GM12891 (cell line): ENCODE measurements around the gene CD300LG.
"Not testable (repeated sequence)": the region's sequence is repeated elsewhere in the genome, so short reads cannot be mapped to it uniquely, and the experiment has no call there.

Source experiments
- DNase-seq: peaks from one replicate; pipeline ENCODE4 v3.0.0; 2011; ENCODE audit warnings: low spot score; ENCODE audit not compliant: insufficient read length
- FAIRE-seq: peaks from 2 replicates; lab custom pipeline; 2011; peaks lifted over from hg19 to GRCh38; lab: Jason Lieb, UNC
- PAX5 ChIP-seq: IDR thresholded peaks from 2 replicates; pipeline ENCODE4 v1.6.1; 2011; ENCODE audit warnings: low read length, moderate library complexity, mild to moderate bottlenecking; ENCODE audit not compliant: insufficient read depth, severe bottlenecking
- POLR2A ChIP-seq: IDR thresholded peaks from 2 replicates; pipeline ENCODE4 v1.6.1; 2011; ENCODE audit warnings: low read depth, low read length, control low read depth
- POLR2AphosphoS5 ChIP-seq: IDR thresholded peaks from 2 replicates; pipeline ENCODE4 v1.6.1; 2011; ENCODE audit warnings: low read depth, low read length, control low read depth
- POU2F2 ChIP-seq: IDR thresholded peaks from 2 replicates; pipeline ENCODE4 v1.6.1; 2011; ENCODE audit warnings: low read depth, mild to moderate bottlenecking, control low read depth, low read length, moderate library complexity
- SPI1 ChIP-seq: IDR thresholded peaks from 2 replicates; pipeline ENCODE4 v1.6.1; 2011; ENCODE audit warnings: low read depth, low read length, control low read depth
- TAF1 ChIP-seq: IDR thresholded peaks from 2 replicates; pipeline ENCODE4 v1.6.1; 2011; ENCODE audit warnings: low read depth, low read length, control low read depth

The CD300LG gene

DNA sequence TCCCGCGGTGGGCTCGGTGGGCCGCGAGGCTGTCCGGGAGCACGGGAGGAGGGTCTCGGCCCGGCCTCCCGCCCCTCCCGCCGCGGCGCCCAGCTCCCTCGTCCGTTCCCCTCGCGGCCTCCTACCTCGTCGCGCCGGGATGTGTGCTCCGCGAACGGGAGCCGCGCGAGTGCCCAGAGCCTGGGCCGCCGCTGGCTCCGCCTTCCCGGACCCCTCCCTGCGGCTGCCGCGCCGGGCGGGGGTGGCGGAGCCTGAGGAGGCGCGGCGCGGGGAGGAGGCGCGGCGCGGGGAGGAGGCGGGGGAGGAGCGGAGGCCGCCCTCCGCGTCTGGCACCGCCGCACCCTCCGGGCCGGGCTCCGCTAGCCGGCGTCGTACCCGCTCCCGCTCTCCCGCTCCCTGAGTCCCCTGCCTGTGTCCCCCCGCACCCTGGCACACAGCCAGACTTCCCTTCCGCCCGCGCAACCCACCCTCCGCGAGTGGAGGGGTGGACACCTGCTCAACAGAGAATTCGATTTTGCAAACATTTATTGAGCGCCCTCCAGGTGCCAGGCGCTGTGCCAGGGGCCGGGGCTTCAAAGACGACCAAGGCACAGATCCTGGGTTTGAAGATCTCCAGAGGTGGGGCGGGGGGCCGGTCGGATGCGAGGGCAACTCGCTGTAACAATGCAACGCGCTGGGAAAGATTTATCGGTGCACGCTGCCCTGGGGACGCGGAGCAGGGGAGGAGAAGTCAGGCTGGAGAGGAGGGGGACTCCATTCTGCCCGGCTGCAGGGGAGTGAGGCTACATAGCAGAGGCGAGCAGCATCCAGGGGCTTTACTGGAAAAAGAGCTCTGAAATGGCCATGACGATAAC, 13.8 kb upstream of the CD300LG start, which contains the start of gene MPP3:
Gene MPP3, minus strand, starts transcription at position 171 of the 854 bp plus-strand sequence. CDS start 1,240 bp downstream, outside the sequence.
- DNase-seq (no peak), FAIRE-seq (no peak)
- TF ChIP-seq POLR2A (no peak), TAF1 (no peak), SPI1 (no peak)

DNA sequence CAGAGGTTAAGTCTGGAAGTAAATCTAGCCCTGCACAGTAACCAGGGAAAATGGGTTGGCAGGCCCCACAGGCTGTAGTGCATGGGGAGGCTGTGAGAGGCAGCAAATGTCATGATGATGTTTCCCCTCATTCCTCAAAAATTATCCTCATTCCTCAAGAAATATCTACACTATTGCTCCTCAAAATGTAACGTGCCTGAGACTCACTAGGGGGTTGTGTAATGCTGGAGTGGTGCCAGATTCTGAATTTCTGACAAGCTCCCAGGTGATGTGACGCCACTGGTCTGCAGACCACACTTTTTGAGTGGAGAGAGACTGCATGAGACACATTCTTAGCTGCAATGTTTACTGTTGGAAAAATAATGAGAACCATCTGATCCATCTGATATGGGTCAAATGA, 12.9 kb upstream of the CD300LG start:
- DNase-seq (no peak), FAIRE-seq (no peak)
- no peak for TF ChIP-seq POLR2AphosphoS5
- no peak for TF ChIP-seq POU2F2
- TF ChIP-seq TAF1 = no peak
- no peak for TF ChIP-seq SPI1
- no peak for TF ChIP-seq POLR2A
- TF ChIP-seq PAX5 = no peak

DNA sequence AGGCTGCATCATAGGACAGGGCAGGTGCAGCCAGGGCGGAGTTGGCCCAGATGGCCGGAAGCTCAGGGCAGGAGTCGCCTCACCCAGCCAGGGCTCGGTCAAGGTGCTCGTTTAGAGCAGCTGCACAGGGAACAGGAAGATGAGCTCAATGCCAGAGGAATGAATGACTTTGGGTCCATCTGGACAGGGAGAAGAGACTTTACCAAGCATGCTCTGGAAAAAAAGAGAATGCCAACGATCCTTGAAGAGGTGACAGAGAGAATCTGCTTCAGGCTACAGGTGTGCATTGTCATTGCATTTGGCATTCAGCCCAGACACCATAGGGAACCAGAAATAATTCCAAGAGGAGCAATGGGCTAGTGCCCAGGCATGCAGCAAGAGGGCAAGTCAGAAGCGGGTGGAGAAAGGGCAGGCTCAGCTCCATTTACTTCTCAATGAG, 7.3 kb upstream of the CD300LG start:
- DNase-seq (no peak), FAIRE-seq (no peak)
- no peak for TF ChIP-seq SPI1
- TF ChIP-seq POLR2A = no peak
- TF ChIP-seq TAF1 = no peak
- no peak for TF ChIP-seq POLR2AphosphoS5
- TF ChIP-seq POU2F2 = no peak
- no peak for TF ChIP-seq PAX5

DNA sequence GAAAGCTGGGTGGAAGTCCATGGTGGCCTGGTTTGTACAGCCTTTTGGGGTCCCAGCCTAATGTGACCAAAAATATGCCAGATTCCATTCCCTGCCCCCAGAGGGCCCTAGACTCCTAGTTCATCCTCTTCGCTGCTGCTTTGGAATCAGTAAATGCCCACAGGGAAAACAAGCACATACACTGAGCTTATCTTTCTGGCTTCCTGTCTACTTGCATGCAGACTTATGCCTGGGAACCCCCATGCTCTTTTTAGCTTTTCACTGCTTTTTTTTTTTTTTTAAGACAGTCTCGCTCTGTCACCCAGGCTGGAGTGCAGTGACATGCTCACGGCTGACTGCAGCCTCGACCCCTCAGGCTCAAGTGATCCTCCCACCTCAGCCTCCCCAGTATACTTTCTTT, 6.2 kb upstream of the CD300LG start:
- no peak for FAIRE-seq
- TF ChIP-seq TAF1 (no peak), SPI1 (no peak), POLR2AphosphoS5 (no peak), PAX5 (no peak), POU2F2 (no peak), POLR2A (no peak)
- DNase-seq = no peak

DNA sequence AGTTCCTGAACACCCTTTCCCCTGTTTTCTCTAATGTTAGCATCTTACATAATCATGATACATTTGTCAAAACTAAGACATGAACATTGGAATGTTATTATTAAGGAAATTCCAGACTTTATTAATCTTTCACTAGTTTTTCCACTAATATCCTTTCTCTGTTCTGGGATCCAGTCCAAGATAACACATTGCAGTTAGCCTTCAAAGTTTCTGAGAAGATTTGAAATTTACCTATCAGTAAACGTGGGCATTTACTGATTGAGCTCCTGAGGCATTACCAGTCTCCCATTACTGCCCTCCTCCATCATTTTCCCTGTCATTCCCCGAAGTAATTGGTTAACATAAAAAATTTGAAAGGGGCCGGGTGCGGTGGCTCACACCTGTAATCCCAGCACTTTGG, 5.7 kb upstream of the CD300LG start:
- FAIRE-seq (no peak), DNase-seq (no peak)
- no peak for TF ChIP-seq TAF1
- TF ChIP-seq POLR2AphosphoS5 = no peak
- TF ChIP-seq SPI1 = no peak
- TF ChIP-seq PAX5 = no peak
- TF ChIP-seq POU2F2 = no peak
- TF ChIP-seq POLR2A = no peak

DNA sequence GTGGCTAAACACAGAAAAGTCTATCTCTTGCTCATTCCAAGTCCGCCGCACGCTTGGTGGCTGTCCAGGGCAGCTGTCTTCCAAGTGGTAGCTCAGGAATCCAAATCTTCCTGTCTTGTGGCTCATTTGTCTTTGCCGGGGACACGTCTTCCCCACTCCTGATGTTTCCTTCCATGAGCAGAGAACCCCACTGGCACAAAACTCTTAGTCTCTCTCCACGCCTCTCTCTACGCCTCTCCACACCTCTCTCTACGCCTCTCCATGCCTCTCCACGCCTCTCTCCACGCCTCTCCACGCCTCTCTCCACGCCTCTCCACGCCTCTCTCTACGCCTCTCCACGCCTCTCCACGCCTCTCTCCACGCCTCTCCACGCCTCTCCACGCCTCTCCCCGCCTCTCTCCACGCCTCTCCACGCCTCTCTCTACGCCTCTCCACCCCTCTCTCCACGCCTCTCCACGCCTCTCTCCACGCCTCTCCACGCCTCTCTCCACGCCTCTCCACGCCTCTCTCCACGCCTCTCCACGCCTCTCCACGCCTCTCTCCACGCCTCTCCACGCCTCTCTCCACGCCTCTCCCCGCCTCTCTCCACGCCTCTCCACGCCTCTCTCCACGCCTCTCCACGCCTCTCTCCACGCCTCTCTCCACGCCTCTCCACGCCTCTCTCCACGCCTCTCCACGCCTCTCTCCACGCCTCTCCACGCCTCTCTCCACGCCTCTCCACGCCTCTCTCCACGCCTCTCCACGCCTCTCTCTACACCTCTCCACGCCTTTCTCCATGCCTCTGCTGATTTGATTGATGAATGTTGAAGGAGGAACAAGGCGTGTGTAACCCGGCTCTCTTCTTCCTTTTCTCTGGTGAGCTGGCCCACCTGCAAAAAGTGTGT, 4.6 kb upstream of the CD300LG start:
- not testable (repeated sequence) for FAIRE-seq, DNase-seq

DNA sequence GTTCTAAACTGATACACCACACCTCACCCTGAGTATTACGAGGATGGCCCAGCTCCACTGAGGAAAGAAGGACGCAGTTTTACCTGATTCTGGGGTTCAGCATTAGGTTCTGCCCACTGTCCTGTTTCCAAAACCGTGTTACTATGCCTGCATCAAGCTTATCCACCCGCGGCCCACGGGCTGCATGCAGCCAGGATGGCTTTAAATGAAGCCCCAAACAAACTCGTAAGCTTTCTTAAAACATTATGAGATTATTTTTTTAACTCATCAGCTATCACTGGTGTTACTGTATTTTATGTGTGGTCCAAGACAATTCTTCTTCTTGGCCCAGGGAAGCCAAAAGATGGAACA, 4.0 kb upstream of the CD300LG start:
- DNase-seq (no peak), FAIRE-seq (no peak)
- TF ChIP-seq TAF1 = no peak
- TF ChIP-seq POU2F2 = no peak
- no peak for TF ChIP-seq POLR2AphosphoS5
- no peak for TF ChIP-seq SPI1
- no peak for TF ChIP-seq POLR2A
- TF ChIP-seq PAX5 = no peak

DNA sequence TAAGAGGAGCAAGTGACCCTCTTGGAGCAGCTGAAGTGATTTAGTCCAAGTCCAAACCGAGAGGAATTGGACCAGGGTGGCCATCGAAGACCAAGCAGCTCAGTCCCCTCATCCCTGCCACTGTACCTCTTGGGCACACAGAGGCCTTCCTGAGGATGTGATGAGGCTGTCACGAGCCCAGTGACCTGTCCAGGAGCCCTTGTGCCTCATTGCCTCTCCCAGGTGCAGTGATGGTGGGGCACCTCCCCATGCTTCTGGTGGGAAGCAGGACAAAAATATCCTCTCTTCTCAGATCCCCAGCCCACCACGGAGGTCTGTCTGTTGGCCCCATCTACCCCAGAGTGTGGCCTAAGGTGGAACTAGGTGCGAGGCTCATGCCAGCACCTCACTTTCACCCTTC, 2.7 kb upstream of the CD300LG start:
- TF ChIP-seq POLR2AphosphoS5 (no peak), SPI1 (no peak), POLR2A (no peak), TAF1 (no peak), POU2F2 (no peak), PAX5 (no peak)

DNA sequence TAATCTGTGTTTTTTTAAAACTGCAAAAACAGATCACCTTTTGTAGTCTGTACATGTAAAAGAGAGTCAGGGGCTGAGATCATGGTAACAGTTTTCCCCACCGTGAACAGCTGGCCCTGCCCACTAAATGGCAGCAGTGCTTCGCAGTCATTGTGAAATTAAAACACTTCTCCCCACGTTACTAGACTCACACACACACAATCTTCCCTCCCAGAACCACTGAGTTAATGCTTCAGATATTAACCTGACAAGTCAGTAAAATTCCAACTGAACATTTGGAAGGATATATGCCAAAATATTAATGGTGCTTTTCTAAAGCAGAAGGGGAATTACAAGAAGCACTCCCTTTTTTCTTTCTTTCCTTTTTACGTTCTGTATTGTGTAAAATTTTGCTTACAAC, 1.2 kb upstream of the CD300LG start:
- TF ChIP-seq POU2F2 (no peak), POLR2AphosphoS5 (no peak), PAX5 (no peak), SPI1 (no peak), TAF1 (no peak), POLR2A (no peak)
- no peak for DNase-seq
- FAIRE-seq = no peak

More for the DNA sequence above, 2.7 kb upstream of the CD300LG start:
- no peak for FAIRE-seq
- DNase-seq = no peak
